ENCODE data around the gene NR3C2. TPM values are rescaled to one million over a fixed set of nuclear protein-coding genes. Genes with fewer than 3 reads are reported as not detected.
A peak's percentile ranks its signal among the peaks of the same experiment; 100 is the strongest.
"Not testable (repeated sequence)": the region's sequence is repeated elsewhere in the genome, so short reads cannot be mapped to it uniquely, and the experiment has no call there.

NR3C2 gene
- total RNA-seq, 1 experiment from 2014 or later = 0.91 TPM

DNA sequence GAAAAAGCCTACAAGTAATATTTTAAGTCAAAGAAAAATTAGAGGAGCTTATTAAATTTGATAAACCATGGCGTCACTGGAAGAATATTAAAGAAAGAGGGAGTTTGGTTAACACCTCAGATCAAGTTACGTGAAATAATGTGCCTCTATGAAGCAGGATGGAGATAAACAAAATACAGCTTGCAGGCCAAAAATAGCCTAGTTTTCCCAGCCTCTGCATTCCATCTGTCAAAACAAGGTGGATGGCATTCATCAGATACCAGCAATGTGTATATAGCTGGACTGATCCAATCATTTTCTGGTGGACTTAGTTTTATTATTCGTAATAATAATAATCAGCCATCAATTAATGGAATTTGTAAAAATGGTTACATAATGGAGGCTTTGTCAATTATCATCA lies 230.7 kb downstream of the NR3C2 start:
- DNase-seq (ENCODE audit: low read depth) = no peak
- in situ Hi-C loops (cut with HindIII; ENCODE audit: low pct_unique_long_range_greater_than_20kb, low sequenced_read_pairs) = no loop called here

DNA sequence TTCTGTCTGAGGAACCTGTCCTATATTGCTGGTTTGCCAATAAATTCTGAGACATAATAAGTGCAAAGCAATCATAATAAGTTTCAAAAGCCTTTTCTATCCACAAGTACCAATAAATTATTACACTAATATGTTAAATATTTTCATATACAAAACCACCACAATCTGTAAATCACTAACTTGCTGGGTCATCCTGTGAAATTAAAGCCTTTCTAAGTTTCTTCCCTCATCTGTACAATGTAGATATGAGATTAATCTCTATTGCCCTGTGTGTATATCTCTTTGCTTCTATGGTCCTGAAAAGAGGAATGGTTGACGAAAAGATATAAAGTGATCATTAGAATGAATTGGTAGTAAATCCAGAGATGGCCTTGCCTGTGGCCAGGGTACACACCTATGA lies 231.6 kb downstream of the NR3C2 start:
- in situ Hi-C loops (cut with HindIII; ENCODE audit: low pct_unique_long_range_greater_than_20kb, low sequenced_read_pairs) = no loop called here
- no peak for DNase-seq (ENCODE audit: low read depth)

DNA sequence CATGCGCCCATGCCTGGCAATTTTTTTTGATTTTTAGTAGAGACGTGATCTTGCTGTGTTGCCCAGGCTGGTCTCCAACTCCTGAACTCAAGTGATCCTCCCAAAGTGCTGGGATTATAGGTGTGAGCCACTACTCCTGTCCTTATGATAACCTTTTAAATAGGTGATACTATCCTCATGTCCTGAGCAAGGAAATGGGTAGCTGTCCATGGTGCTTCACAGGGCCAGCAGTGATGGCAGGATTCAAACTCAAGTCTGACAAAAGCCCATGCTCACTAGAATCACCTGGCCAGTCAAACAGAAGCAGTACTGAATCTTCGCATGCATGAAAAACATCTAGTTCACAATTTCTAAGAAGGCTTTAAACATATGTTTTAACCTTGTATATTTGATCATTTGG lies 235.1 kb downstream of the NR3C2 start:
- in situ Hi-C loops (cut with HindIII; ENCODE audit: low pct_unique_long_range_greater_than_20kb, low sequenced_read_pairs) = no loop called here
- no peak for DNase-seq (ENCODE audit: low read depth)

DNA sequence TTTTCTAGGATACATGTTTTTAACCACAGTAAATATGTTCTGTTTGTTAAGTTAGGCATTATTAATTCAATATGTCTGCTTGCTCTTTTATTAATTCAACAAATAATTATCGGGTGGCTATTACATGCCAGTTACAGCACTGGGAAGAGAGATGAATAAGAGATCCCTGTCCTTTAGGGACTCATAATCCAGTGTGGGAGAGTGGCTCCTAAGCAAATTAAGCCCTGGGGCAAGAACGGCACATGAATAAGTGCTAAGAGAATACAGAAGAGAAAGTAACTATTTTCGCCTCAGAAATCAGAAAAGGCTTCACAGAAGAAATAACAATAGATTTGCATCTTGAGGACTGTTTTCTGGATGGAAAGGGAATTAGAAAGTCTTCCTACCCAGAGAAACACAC lies 236.7 kb downstream of the NR3C2 start:
- in situ Hi-C loops (cut with HindIII; ENCODE audit: low pct_unique_long_range_greater_than_20kb, low sequenced_read_pairs) = no loop called here
- no peak for DNase-seq (ENCODE audit: low read depth)

DNA sequence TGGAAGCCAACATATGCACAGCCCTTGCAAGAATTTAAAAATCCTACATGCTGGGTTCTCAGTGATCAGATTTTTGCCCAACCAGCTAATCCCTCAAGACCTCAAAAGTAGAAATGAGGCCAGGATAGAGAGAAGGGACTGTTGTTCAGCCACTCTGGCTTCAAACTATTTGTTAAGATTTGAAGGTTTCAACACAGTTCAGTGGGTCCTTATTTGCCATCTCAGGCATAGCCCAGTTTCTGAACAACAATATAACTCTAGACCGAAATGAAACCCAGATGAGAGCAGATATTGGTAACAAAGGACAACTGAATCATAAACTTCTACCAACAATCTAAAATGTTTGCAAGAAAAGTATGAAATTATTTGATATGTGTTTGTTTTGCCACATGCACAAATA lies 237.3 kb downstream of the NR3C2 start:
- DNase-seq (ENCODE audit: low read depth) = no peak
- in situ Hi-C loops (cut with HindIII; ENCODE audit: low pct_unique_long_range_greater_than_20kb, low sequenced_read_pairs) = no loop called here

DNA sequence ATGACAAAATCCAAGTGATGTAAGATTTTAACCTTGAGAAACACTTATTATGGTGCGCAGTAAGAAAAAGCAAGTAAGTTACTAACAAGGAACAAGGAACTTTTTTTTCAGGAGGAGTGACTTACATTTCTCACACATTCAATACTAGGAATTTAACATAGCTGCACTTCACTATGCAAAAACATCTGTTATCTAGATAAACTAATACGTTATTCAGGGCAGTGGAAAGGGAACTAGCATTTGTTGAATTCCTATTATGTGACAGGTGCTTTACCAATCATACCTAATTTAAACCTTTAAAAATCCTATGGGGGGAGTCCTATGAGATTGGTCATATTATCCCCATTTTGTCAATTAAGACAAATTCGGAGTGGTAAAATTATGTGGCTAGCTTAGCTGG lies 238.0 kb downstream of the NR3C2 start:
- in situ Hi-C loops (cut with HindIII; ENCODE audit: low pct_unique_long_range_greater_than_20kb, low sequenced_read_pairs) = no loop called here

DNA sequence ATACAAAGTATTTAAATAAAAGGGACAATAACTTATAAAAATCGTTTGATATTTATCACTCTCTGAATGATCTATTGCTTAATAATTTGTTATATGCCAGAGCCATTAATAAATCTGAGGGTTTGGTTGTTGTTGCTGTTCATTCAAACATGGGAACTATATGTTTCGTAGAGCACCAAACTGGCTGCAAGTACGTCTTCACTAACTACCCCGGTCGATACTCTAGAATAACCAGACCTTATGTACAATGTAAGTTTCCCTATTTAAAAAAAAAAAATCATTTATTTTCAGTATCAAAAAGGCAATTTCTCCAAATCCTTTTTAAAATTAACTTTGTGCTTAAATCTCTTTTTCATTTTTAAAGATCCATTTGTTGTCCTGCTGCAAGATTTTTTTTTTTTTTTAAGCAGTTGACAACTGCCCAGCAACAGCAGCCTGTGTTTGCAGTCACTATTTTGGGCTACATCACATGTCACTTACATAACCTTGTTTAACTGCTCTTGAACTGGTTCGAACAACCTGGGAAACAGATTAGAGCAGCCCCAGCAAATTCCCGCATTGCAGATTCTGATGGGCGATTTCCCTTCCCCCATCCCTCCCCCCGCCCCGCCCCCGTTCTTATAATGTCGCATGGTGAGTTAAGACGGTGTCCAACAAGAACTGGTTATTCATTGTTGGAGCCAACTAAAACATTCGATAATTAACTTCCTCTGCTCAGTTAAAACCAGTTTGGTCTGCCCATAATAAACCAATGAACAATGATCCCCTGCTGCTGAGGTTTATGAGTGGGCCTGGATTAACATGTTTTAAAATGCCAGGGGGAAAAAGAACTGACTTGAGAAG lies 238.9 kb downstream of the NR3C2 start:
- DNase-seq (ENCODE audit: low read depth) = peak; percentile 19
- in situ Hi-C loops (cut with HindIII; ENCODE audit: low pct_unique_long_range_greater_than_20kb, low sequenced_read_pairs) = no loop called here

More for the DNA sequence above, 238.0 kb downstream of the NR3C2 start:
- no peak for DNase-seq (ENCODE audit: low read depth)

DNA sequence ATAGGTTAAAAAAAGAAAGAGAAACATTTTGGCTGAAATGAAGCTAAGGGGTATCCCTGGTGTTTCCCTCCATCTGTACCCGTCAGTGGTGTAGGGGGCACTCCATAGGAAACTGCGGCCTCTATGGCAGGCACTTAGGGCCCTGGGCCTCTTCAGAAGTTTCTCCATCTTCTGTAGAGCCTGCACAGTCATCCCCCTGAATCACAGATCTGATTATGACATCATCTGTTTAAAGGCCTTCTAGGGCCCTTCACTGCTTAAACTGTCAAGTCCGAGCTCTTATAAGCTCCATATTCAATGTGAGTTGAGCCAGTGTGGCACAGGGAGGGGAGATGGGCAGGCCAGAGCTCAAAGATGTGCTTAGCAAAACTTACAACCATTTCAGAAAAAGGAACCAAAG lies 241.3 kb downstream of the NR3C2 start:
- no peak for DNase-seq (ENCODE audit: low read depth)
- in situ Hi-C loops (cut with HindIII; ENCODE audit: low pct_unique_long_range_greater_than_20kb, low sequenced_read_pairs) = no loop called here

DNA sequence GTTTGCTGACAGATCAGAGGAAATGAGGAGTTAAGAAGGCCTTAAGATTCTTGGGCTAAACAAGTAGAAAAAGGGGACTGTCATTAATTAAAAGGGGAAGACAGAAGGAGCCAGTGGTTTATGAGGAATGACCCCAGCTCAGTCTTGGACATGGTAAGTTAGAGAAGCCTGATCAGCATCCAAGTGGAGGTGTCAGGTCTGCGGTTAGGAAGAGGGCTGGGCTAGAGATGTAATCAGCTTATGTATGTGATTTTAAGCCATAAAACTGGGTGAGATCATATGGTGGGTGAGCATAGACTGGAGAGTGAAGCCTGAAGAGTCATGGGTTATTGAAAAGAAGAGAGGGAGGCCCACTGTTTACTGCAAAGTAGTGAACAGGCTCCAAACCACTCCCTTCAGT lies 246.1 kb downstream of the NR3C2 start:
- in situ Hi-C loops (cut with HindIII; ENCODE audit: low pct_unique_long_range_greater_than_20kb, low sequenced_read_pairs) = no loop called here
- DNase-seq (ENCODE audit: low read depth) = no peak

DNA sequence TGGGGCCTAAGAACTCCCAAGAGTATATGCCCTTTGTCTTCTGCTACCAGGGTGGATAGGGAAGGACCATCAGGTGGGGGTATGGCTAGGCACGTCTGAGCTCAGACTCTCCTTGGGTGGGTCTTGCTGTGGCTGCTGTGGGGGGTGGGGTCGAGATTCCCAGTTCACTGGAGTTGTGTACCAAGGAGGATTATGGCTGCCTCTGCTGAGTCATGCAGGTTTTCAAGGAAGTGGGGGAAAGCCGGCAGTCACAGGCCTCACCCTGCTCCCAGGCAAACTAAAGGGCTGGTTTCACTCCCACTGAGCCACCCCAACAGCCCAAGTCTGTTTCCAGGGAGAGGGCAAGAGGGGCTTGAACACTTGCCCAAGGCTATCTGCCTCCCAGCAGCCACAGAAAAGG lies 249.7 kb downstream of the NR3C2 start:
- no peak for DNase-seq (ENCODE audit: low read depth)
- in situ Hi-C loops (cut with HindIII; ENCODE audit: low pct_unique_long_range_greater_than_20kb, low sequenced_read_pairs) = no loop called here

DNA sequence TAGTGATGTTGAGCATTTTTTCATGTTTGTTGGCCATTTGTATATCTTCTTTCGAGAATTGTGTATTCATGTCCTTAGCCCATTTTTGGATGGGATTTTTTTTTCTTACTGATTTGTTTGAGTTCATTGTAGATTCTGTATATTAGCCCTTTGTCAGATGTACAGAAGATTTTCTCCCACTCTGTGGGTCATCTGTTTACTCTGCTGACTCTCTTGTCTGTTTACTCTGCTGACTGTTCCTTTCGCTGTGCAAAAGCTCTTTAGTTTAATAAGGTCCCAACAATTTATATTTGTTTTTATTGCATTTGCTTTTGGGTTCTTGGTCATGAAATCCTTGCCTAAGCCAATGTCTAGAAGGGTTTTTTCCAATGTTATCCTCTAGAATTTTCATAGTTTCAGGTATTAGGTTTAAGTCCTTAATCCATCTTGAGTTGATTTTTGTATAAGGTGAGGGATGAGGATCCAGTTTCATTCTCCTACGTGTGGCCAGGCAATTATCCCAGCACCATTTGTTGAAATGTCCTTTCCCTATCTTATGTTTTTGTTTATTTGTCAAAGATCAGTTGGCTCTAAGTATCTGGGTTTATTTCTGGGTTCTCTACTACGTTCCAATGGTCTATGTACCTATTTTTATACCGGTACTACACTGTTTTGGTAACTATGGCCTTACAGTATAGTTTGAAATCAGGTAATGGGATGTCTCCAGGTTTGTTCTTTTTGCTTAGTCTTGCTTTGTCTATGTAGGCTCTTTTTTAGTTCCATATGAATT lies 254.6 kb downstream of the NR3C2 start:
- DNase-seq (ENCODE audit: low read depth); in situ Hi-C loops (cut with HindIII; ENCODE audit: low pct_unique_long_range_greater_than_20kb, low sequenced_read_pairs): not testable (repeated sequence)

DNA sequence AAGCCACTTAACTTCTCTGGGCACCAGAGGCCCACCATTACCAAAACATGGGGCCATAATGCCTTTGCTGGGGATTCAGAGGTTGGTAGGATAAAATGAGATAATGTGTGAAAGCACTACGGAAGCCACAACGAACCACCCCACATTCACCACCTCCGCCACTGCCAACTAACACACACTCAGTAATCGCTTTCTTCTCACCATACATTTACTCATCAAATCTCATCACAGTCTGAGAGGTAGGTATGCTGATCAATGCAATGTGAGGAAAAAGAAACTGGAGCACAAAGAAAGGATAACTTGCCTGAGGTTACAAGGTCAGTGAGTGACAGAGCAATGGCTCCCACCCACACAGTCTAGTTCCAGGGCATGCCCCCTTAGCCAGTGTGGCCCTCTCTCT lies 257.3 kb downstream of the NR3C2 start:
- in situ Hi-C loops (cut with HindIII; ENCODE audit: low pct_unique_long_range_greater_than_20kb, low sequenced_read_pairs) = no loop called here
- no peak for DNase-seq (ENCODE audit: low read depth)

DNA sequence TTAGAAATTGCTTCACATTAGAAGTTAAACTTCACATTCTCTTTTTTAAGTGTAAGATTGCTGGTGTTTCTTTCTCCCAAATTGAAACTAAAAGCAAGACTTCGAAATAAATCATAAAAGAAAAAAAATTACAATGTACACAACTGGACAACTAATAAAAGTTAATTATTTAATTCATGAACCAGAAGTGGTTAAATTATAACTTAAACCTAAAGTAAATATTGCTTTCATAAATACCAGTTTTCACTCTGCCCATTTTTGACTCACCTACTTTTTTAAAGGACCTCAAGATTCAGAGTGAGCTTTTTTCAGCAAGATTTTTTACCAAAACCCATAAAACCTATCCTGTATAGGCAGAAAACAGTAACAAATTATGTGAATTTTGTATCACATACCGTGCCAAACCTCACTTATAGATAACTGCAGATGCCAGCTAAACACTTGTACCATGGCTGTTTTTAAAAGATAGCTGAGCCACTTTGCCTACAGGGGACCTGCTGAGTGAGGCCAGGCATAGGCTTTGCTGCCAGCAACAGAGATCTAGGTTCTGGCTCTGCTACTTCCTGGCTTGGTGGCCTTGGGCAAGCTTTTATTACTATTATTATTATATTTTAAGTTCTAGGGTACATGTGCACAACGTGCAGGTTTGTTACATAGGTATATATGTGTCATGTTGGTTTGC lies 259.8 kb downstream of the NR3C2 start:
- in situ Hi-C loops (cut with HindIII; ENCODE audit: low pct_unique_long_range_greater_than_20kb, low sequenced_read_pairs) = no loop called here
- DNase-seq (ENCODE audit: low read depth) = no peak

DNA sequence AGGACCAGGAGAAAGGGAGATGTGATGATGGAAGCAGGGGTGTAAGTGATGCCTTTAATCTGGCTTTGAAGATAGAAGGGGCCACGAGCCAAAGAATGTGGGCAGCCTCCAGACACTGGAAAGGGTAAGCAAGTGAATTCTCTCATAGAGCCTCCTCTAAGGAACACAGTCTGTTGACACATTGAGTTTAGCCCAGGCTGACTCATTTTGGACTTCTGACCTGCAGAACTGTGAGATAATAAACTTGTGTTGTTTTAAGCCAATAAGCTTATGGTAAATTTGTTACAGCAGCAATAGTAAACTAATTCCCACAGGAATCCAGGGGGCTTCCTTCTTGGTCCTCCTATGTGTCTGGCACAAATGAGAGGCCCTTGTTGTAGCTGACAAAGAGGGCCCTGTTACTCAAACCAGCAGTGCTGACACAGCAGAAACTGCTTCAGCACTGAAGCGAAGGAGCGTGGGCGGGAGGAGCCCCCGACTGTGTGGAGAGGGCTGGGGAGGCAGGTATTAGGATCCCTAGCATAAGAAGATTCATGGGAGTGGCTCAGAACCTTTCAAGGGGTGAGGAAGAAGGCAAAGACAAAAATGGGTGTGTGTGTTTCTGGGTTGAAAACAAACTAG lies 268.7 kb downstream of the NR3C2 start:
- in situ Hi-C loops (cut with HindIII; ENCODE audit: low pct_unique_long_range_greater_than_20kb, low sequenced_read_pairs) = no loop called here
- no peak for DNase-seq (ENCODE audit: low read depth)

DNA sequence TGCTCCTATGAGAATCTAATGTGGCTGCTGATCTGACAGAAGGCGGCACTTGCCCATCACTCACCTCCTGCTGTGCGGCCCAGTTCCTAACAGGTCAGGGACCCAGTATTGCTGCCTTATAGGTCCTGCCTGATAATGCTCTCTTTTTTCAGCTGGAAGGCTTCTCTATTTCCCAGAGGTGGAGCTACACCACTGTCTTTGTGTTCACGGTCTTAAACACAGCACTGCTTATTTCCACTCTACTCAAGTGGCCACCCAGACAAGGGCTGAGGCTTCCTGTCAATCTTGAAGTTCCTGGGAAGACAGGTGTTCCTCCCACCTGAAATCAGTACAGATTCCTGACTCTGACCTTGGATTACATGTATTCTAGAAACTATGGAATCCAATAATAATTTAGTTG lies 270.6 kb downstream of the NR3C2 start:
- no peak for DNase-seq (ENCODE audit: low read depth)
- in situ Hi-C loops (cut with HindIII; ENCODE audit: low pct_unique_long_range_greater_than_20kb, low sequenced_read_pairs) = no loop called here

DNA sequence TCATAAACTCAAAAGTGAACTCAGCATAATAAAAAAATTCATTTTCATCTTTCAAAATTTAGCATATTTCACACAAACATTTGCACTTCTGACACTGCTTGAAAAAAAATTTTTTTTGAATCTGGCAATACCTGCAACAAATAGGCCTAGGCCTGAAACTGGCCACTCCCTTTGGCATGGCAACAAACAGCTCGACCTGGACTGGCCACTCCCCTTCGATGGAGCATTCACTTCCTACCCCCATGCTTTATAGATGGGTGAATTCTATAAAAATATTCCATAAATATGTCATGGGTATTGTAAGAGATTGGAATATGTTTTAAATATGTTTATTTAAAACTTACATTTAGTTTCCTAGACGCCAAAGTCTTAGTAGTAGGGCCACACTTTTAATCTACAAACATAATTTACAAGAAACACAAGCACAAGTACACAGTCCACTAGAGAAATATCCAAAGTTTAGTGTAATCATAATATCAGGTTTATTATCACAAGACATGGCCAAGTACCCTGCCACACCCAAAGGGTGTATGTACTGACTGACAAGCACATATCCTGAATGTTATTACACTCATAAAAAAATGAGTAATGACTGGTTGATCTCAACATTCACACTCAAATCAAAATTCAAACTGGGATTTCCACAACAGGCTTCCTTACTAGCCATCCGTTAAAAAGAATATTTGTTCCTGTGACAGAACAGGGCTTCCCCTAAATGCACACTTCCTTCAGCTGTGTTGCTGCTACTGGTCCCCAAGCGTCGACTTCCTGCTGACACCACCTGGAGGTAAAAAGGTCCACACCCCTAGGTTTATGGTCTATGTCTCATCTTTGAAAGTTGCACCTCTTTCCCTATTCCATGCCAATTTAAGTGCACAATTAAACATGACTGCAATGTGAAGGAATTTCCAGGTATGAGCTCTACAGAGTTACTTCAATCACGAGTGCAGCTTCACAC lies 271.5 kb downstream of the NR3C2 start:
- DNase-seq (ENCODE audit: low read depth) = no peak
- in situ Hi-C loops (cut with HindIII; ENCODE audit: low pct_unique_long_range_greater_than_20kb, low sequenced_read_pairs) = no loop called here

DNA sequence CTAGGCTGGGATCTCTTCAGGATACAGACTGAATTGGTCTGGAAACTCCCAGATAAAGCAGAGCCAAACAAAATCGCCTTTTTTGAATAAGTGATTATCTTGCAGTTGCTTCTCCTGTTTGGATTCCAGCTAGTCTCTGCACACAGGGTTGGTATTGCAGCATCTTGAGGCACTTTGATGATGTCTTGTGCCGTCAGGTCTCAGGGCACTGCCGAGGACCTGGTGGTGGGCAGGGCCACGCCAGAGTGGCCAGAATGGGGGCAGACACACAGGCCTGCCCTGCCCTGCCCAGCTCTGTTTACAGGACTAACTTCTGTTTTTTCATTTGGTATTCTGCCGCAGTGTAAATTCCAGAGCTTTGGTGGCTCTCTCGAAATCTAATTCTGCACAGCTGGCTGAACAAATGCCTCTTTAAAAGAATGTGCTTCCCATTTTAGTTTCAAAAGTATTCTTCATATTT lies 276.1 kb downstream of the NR3C2 start:
- in situ Hi-C loops (cut with HindIII; ENCODE audit: low pct_unique_long_range_greater_than_20kb, low sequenced_read_pairs) = no loop called here
- DNase-seq (ENCODE audit: low read depth) = no peak

DNA sequence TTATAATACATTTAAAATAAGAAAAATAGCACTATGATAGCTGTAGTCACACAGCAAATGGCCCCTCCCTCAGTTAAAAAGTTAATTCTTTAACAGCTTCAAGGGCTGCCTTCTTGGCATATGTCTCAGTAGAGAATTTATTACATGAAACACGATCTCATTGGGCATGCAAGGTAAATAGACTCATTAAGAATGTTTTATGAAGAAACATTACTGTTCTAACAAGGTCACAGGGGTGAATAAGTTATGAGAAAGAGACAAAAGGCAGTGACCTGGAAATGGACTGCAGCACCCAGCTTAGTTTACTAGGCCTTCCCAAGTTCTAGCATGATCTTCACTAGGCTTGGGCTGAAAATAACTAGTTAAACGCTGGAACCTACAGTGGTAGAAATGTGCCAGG lies 277.7 kb downstream of the NR3C2 start:
- in situ Hi-C loops (cut with HindIII; ENCODE audit: low pct_unique_long_range_greater_than_20kb, low sequenced_read_pairs) = no loop called here
- DNase-seq (ENCODE audit: low read depth) = peak; percentile 15

Measured in Caki2 (cell line).